NCI-H1092 treated with DMSO at 0.1 percent for 48 hours (cell line): ENCODE measurements around the gene CCDC117.

Experiments
- DNase-seq: peaks from one replicate; lab custom pipeline; 2025; lab: John Stamatoyannopoulos, UW

CCDC117 gene

DNA sequence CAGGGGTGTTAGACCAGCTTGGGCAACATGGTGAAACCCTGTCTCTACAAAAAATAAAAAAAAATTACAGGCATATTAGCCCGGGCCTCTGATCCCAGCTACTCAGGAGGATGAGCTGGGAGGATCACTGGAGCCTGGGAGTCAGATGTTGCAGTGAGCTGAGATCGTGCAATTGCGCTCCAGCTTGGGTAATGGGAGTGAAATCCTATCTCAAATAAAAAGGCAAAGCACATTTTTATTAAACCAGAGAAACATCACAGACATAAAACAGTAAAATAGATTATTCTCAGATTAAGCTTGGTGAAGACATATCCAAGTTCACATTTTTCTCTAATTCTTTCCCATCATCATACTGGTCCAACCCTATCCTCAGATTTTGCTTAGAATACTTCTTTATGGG, 57.9 kb downstream of the CCDC117 start:
- no peak for DNase-seq

DNA sequence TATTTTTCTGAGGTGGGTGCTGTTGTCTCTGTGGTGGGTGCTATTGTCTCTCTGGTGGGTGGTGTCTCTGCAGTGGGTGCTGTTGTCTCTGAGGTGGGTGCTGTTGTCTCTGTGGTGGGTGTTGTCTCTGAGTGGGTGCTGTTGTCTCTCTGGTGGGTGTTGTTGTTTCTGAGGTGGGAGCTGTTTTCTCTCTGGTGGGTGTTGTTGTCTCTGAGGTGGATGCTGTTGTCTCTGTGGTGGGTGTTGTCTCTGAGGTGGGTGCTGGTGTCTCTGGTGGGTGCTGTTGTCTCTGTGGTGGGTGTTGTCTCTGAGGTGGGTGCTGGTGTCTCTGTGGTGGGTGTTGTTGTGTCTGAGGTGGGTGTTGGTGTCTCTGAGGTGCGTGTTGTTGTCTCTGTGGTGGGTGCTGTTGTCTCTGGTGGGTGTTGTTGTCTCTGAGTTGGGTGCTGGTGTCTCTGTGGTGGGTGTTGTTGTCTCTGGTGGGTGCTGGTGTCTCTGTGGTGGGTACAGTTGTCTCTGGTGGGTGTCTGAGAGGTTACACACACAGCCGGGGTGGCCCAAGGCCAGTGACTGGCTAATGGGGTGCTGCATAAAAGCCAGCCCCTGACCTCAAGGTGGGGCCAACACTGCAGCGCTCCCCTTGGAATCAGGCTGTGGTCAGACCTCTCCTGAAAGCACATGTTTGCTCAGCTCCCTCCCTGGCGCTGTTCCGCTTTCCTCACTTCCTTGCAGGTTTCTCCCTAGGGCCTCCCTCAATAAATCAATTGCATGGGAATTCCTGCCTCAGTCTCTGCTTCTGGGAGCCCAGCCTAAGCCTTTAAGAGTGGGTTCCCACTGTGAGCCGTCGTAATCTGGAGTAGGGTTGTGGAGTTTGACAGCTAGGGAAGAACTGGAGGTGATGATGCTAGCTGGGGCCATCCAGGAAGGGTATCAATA, 58.9 kb downstream of the CCDC117 start:
- DNase-seq = no peak

DNA sequence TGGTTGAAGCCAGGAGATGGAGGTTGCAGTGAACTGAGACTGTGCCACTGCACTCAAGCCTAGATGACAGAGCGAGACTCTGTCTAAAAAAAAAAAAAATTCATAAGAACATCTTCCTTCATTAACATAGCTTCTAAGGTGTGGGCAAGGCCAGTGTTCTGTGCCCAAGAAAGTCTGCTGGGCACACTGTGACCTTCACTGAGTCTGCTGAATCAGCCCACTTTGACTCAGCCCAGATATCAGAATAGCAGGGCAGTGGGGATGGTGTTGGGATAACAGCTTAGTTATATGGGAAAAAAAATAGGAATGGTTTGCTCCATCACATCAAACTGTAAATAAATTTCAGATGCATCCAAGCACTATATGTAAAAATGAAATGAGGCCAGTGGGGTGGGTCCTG, 60.2 kb downstream of the CCDC117 start:
- DNase-seq = no peak

DNA sequence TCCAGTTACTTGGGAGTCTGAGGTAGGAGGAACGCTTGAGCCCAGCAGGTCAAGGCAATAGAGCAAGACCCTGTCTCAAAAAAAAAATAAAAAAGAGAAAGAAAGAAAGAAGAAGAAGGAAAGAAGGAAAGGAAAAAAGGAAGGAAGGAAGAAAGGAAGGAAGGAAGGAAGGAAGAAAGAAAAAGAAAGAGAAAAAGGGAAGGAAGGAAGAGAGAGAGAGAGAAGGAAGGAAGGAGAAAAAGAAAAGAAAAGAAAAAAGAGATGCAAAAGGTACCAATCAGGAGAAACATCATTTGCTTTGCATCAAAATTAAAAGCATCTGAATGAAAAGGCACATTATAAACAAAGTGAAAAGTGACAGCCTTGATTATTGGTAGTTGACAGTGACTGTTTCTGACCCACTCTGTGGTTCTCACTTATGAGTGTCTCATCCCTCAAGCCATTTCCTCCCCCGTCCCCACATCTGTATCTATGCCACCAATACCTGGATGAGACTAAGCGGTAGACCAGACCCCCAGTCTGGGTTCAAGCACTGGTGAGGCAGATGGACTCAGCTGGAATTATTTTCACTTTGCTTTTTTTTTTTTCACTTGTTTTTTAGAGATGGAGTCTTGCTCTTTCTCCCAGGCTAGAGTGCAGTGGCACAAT, 60.9 kb downstream of the CCDC117 start:
- no peak for DNase-seq

DNA sequence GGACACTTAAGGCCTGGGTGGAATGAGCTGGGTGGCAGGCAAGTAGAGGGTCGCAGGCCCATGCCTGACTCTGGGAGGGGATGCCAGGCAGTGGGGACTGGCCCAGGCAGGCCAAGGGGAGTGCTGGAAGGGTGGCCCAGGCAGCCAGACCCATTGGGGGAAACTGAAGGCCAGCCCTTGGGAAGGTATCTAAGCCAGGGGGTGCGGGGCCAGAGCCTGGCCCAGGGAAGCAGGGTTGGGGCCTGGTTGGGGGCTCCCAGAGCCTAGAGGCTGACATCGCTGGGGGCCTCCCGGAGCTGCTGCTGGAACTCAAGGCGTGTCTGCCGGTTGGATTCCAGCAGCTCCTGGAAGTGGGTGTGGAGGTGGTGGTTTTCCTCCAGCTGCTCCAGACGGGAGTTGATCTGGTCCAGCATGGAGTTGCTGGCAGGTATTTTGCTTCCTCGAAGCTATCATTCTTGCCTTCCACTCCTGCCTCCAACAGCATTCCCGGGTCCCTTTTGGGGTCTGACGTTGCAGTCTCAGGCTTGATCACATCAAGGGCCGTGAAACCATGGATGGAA, 63.2 kb downstream of the CCDC117 start:
- DNase-seq = no peak

DNA sequence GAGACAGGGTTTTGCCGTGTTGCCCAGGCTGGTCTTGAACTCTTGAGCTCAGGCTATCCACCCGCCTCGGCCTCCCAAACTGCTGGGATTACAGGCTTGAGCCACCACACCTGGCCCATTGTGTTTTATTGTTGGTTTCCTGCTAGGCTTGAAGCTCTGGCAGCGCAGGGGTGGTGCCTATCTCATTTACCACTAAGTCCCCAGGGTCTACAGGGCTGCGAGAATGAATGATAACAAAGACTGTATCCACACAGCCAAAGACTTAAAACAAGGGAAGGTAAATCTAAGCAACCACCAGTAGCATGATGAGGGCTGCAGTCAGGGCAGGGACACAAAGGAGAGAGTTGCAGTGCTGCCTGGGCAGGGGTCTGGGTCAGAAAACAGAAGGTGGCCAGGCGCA, 65.1 kb downstream of the CCDC117 start:
- DNase-seq = no peak
